GM08714 (cell line): Measurements from ENCODE around the gene ISLR2.

ENCODE experiments used
- H3K4me3 ChIP-seq: fragments of 200-500 bp; sonication (Bioruptor generic); 2 replicates; pipeline ENCODE4 v1.5.1; 2014; ENCODE audit warnings: mild to moderate bottlenecking, low read length, inconsistent platforms
- ZNF274 ChIP-seq: IDR thresholded peaks from 2 replicates; pipeline ENCODE4 v1.6.1; 2012; ENCODE audit warnings: mild to moderate bottlenecking, low read depth, low read length

The ISLR2 gene

DNA sequence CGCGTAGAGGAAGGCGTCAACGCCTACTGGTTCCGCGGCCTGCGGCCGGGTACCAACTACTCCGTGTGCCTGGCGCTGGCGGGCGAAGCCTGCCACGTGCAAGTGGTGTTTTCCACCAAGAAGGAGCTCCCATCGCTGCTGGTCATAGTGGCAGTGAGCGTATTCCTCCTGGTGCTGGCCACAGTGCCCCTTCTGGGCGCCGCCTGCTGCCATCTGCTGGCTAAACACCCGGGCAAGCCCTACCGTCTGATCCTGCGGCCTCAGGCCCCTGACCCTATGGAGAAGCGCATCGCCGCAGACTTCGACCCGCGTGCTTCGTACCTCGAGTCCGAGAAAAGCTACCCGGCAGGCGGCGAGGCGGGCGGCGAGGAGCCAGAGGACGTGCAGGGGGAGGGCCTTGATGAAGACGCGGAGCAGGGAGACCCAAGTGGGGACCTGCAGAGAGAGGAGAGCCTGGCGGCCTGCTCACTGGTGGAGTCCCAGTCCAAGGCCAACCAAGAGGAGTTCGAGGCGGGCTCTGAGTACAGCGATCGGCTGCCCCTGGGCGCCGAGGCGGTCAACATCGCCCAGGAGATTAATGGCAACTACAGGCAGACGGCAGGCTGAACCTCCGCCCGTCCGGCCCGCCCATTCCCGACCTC is 4.1 kb downstream of the ISLR2 start:
- no peak for TF ChIP-seq ZNF274
- H3K4me3 ChIP-seq, result no peak overlapping the region

DNA sequence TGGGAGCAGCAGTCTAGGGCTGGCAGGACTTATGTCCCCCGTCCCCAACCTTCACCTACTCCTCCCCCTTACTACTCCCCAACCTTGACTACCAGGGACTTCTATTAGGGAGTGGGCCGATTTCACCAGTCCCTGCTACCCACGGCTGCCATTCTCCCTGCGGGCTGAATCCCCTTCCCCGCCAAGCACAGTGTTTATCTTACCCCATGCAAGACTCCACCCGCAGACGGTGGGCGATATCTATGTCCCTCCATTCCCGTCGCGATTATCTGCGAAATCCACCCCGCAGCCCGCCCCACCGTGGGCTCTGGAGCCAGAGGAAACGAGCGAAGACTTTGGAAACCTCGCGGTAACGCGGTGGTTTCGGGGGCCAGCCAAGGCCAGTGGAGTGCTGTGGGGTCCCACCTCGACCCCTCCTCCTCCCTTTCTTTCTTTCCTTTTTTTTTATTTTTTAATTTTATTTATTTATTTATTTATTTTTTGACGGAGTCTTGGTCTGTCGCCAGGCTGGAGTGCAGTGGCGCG is 4.7 kb downstream of the ISLR2 start:
- no peak for TF ChIP-seq ZNF274
- no peak overlapping the region for H3K4me3 ChIP-seq

DNA sequence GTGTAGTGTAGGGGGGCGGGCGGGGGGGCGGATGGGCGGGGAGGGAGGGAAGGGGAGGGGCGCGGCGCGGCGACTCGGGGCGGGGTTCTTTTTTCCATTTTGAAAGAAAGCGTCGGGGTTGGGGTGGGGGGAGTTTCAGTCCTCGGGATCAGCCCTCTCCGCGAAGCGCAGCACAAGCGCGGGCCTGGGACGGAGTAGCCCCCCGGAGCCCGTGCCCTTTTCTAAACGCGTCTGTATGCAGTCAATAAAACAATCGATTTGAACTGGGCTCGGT is 6.1 kb downstream of the ISLR2 start:
- no peak for TF ChIP-seq ZNF274
- peak overlapping the region; percentile 35; the same call in 1 of the 2 replicates for H3K4me3 ChIP-seq

DNA sequence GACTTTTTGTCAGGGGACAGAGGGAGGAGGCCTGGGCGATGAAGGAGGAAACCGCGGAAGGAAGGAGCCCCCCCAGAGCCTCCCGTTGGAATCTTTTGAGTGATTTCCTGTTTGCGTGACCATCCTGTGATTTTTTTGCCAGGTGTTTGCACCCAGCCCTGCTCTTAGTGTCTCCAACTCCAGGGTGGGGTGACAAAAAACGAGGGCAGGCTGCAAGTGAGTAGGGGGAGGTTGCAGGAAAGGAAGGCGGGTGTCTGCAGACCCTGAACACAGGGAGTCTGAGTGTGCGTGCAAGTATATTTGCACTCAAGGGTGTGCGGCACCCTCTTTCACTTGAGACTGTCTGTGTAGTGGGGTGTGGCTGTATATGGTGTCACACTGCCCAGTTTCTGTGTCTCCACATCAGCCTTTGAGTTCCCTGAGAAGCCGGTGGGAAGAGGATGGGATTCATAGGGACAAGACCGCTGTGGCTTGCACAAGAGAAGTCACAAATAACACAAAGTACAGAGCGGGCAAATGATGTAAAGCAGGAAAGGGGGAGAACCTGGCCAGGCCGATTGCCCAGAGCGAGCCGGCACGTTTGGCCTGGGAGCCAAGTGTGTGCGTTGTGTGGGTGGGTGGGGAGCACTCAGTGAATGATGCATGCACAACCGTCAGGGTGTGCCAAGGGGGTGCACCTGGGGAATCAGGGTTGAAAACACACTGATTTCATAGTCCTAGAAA is 6.6 kb downstream of the ISLR2 start:
- no peak for TF ChIP-seq ZNF274
- peak overlapping the region; percentile 35; the same call in 1 of the 2 replicates for H3K4me3 ChIP-seq

DNA sequence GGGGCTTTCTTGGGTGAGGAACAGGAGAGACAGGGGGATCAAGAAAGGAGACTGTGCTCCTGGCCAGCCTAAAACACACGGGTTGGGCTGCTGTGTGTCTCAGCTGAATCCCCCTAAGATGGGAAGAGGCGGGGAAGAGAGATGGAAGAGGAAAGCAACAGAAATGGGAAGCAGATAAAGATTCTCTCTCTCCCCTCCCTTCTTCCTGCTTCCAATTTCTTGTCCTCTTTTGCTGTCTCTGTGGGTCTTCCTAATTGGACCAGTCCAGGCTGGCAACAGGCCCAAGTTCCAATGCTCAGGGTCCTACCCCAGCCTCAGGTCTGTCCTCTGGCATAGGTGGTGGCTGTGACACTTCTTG is 7.1 kb downstream of the ISLR2 start:
- no peak for TF ChIP-seq ZNF274
- H3K4me3 ChIP-seq, result no peak overlapping the region

DNA sequence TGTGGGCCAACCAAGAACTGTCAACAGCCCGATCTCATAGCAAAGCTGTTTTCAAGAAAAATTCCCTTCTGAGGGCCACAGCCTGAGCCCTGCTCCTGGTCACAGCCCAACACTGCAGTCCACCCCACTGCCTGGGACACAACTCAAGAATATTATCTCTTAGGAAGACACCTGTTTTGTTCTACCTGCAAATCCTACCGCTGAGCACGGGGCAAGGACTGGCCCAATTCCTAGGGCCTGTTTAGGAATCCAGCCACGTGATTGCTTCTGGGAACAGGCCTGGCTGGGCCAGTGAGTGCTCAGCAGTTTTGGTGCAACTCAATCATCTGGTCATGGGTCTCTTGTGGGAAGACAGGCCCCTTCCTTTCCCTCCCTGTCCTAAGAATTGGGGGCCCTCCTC is 8.3 kb downstream of the ISLR2 start:
- H3K4me3 ChIP-seq, result no peak overlapping the region
- no peak for TF ChIP-seq ZNF274

DNA sequence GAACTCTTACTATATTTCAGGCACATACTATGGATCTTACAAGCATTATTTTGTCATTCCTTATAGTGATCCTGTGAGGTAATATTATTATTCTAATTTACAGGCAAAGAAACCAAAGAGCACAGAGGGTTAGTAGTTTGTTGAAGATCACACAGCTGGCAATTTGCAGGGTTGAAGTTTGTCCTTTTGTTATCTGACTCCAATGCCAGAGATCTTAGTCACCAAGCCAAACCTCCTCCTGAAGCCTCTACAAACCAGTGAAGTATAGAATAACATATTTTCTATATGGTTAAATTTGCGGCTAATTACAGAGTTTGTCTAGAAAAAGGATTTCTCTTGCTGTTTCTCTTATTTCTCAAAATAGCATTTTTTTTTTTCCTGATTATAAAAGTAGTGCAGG is 11.2 kb downstream of the ISLR2 start:
- no peak for TF ChIP-seq ZNF274
- no peak overlapping the region for H3K4me3 ChIP-seq

DNA sequence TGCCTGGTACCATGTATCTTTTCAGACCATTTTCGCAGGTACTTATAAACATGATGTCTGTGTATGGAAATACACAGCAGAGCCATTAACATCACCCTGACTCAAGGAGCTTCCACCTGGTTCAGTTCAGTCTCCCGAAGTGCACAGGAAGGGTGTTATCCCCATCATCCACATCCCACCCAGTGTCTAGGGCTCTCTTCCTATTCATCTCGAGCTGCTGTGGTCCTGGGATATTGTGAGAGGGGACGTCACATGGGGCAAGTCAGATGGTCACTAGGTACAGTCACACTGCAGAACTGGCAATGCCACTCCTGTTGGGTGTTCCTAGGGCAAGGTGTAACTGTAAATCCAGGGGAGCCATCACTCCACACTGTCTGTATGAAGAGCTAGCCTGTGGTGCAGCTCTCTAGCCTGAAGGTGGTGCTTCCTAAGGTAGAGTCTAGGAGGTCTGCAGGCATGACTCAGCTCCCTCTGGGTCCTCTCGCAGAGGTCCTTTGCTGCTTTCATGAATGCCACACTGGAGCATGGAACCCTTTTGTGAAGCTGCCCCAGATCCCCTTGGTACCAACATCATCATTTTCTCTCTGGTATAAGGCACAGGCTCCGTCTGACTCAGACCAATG is 13.9 kb downstream of the ISLR2 start:
- TF ChIP-seq ZNF274, result no peak
- H3K4me3 ChIP-seq, result no peak overlapping the region

DNA sequence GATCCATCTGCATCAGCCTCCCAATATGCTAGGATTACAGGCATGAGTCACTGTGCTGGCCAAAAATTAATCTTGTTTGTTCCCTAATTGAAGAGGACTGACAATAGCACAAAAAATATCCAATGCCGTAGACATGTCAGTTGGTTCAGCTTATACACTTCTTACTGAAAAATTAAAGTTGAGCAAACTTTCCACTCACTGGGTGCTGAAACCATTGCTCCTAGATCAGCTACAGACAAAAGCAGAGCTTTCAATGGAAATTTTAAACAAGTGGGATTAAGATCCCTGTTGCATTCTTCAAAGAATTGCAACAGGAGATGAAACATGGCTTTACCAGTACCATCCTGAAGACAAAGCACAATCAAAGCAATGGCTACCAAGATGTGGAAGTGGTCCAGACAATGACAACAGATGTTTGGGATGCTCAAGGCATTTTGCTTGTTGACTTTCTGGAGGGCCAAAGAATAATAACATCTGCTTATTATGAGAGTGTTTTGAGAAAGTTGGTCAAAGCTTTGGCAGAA is 16.0 kb downstream of the ISLR2 start:
- TF ChIP-seq ZNF274, result no peak
- H3K4me3 ChIP-seq, result no peak overlapping the region

DNA sequence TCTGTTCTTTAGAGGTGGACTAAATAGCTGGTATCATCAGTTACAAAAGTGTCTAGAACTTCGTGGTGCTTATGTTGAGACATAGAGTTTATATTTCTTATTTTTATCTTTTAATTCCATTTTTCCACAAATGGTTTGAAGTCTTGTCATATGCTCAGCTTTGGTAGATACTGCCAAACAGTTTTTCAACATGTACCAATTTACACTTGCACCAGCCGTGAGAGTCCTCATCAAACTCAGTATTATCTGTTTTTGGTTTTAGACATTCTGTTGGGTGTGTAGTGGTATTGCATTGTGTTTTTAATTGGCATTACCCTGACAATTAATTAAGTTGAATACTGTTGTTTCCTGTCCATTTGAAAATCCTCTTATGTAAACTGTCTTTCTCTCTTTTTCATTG is 16.7 kb downstream of the ISLR2 start:
- TF ChIP-seq ZNF274, result no peak
- no peak overlapping the region for H3K4me3 ChIP-seq

DNA sequence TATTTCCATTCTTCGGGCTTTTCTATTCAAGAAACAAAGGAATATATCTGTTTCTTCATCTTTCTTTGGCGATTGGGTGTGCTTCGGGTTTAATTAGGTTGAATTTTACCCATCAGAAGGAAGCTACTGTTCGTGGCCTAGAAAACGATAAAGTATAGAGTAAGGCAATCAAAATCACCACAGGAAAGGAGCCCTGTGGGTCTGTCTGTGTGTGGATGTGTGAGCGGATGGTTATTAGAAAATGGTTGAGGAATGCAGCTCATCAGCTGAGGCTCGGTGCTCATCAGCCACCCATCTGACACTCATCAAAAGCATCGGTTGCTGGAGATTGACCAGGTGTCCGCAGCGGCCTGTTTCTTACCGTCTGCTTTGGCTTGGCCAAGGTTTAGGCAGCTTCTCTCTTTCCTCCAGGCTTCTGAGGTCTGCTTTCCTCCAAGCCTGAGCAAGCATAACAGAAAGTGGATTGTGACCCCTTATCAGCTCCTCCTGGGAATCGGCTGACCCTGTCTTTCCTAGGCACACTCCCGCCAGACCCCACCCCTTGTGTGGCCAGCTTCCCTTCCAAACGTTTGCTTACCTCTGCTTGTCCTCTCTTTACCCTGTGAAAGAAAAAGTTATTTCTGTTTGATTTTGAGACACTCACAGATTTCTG is 25.5 kb downstream of the ISLR2 start:
- no peak for TF ChIP-seq ZNF274
- no peak overlapping the region for H3K4me3 ChIP-seq

DNA sequence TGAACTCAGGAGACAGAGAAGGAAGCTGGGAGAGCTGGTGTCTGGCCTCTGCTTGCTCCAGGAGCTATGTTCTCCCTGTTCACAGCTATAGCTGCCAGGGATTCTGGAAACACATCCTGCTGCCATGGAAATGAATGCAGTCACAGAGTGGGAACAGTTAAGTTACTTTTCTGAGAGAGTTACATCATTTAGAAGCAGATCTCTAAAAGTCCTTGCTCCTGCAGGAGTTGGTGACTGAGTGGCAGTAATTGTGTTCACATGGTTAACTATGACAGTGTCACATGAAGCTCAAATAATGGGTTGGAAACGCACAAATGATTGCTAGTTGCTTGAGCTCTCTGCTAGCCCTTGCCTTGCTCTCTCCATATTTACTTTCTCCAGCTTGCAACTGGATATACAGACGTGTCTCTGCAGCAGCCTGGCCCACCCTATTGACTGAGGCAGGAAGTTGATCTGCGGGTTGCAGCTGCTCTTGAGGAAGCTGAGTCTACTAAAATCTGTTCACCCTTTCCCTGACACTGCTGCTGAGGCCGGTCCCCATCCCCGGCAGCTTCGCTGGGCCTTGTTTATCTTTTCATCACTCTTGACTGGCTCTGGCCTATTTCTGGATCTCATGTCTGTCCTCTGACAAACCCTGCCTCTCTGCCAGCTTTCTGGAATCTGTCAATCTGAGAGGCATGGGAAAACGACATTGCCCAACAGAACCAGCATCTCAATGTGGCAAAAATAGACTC is 26.5 kb downstream of the ISLR2 start:
- H3K4me3 ChIP-seq, result no peak overlapping the region
- TF ChIP-seq ZNF274, result no peak

DNA sequence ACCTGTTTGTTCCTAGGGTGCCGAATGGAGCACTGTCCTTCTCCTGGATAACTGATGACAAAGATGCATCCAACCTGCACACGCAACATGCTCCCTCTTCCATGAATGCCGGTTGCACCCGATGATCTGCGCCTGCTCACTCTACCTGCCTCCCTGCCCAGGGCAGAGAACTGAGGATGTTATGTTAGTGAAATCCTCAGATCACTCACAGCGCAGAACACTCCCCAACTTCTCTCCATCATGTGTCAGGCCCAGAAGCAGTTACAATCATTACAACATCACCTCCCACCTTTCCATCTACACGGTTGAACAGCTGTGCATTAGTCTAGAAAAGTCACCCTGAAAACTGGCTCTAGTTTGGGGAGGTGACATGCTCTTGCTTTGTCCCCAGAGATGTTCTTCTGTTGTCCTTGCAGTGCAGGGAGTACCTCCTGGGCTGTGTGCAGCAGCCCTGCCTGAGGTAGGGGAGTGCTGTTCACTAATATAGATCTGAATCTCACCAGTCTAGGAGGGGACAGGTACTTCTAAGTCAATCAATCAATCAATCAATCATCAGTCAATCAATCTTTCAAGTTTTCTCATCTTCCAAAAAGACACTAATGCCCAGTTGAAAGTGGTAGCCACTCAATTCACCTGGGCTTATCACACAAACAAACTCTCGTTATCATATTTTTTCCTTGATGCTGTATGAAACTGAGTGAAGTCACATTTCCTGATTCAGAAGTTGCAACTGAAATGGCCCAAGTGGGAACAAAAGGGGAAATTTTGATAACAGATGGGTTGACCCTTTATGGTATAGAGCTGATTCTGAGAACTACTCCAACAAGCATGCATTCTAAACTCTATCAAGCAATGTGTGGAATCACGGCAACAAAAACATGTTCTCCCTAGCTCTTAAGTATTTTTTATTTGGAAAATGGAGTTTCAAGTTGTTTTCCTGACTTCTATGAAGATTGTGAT is 27.8 kb downstream of the ISLR2 start:
- TF ChIP-seq ZNF274, result no peak
- no peak overlapping the region; the same call in 1 of the 2 replicates for H3K4me3 ChIP-seq
